A673 (cell line): ENCODE data around the gene GLYR1.

ENCODE experiments used
- CTCF ChIP-seq: fragments of 300-800, 200-600 bp; sonication (generic); conservative IDR thresholded peaks from 2 replicates; pipeline ENCODE4 v1.5.1; 2017; ENCODE audit warnings: low read depth, mild to moderate bottlenecking, antibody characterized with exemption, low read length, moderate library complexity, mixed read lengths
- EZH2 ChIP-seq: fragments of 200-600 bp; sonication (generic); IDR thresholded peaks from 2 replicates; pipeline ENCODE4 v1.6.1; 2017; ENCODE audit warnings: borderline replicate concordance, low read depth, mild to moderate bottlenecking, mixed read lengths, antibody characterized with exemption, low read length; ENCODE audit not compliant: poor library complexity, severe bottlenecking

GRCh38 chr16:4855371-4855770 is 8.3 kb upstream of the GLYR1 start:
- TF ChIP-seq CTCF (no peak), EZH2 (no peak)
